T-helper 2 cell treated with Interferon-gamma antibody and Interleukin-4, amounts not matched to agents 100 ng/mL and 5 ng/mL, for 36 hours (primary cell): Measurements from ENCODE around the gene CTSV. TPM values are rescaled to one million over a fixed set of nuclear protein-coding genes. Genes with fewer than 3 reads are reported as not detected.

ENCODE experiments used
- total RNA-seq: library from RNA; stranded (reverse); gene quantifications from 2 replicates; pipeline ENCODE4 v1.2.3, GENCODE V29; 2022

CTSV gene
- total RNA-seq, 1 donor from 2014 or later = 0.27 TPM

Other genes with a start within 250 kb of the CTSV start
- 5.0 and 5.7 TPM in 2 replicates for gene ZNF782, start 184.6 kb downstream of the CTSV start, total RNA-seq
- not detected in 2 replicates for gene NUTM2G, start 110.3 kb downstream of the CTSV start, total RNA-seq